ENCODE data around the gene MBL2. TPM values are rescaled to one million over a fixed set of nuclear protein-coding genes. Genes with fewer than 3 reads are reported as not detected.

Gene MBL2
- total and polyA plus RNA-seq, 10 of the 15 experiments (the other 5 are each of a cell fraction or from before 2014, with no cell fraction given): not detected

DNA sequence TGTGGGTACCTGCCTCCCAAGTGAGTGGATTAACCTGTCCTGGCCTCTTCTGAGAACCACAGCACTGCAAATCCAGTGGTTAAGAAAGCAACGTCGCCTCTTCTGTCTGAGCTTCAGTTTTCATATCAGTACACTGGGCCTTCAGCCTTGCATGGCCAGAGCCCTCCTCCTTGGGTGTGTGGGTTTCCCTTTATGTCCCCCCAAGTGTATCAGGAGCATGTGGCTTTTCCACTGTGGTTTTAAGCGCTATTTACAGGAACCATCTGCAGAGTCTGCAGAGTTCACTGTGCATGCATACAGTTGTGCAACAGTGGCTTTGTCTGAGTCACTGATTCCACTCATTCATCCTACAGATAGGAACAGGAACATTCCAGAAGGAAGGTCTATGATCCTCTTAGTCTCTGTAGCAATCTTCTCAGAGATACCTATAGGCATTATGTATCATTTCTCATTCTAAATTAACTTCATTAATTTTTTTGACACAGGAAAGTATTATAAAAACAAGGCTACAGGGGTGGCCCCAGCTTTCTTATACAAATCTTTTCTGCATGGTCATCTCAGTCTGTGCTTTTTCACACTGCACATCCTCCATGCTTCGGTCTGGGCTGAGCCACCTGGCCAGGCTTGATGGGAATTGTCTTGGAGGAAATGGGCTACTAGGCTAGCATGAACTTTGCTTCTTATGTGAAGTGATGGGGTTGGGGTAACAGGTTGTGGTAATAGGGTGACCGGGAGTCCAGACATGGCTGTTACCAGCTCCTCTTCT lies 17.1 kb downstream of the MBL2 start:
- Histone ChIP-seq H3K27me3 (replicated peaks in 1 of 2; ENCODE audit: control insufficient read depth in 2 of 2, insufficient read depth in 2 of 2, low read length in 1 of 2) (no peaks in the 10 kb centered on the region), H3K4me2 (ENCODE audit: control insufficient read depth, insufficient read depth) (no peak overlapping the region), H3K27ac (ENCODE audit: control insufficient read depth, insufficient read depth) (no peak overlapping the region), H3K4me1 (ENCODE audit: control insufficient read depth, insufficient read depth, low read length) (no peaks in the 10 kb centered on the region), H3K9ac (ENCODE audit: control insufficient read depth, insufficient read depth, low read length) (no peak overlapping the region), H3K36me3 (ENCODE audit: control insufficient read depth in 2 of 2, insufficient read depth in 2 of 2, low read length in 1 of 2) (no peaks in the 10 kb centered on the region), H3K9me3 (replicated peaks; ENCODE audit: control insufficient read depth, insufficient read depth, low read length) (no peaks in the 10 kb centered on the region), H3K4me3 (no peak overlapping the region), H4K20me1 (ENCODE audit: control insufficient read depth, insufficient read depth) (no peaks in the 10 kb centered on the region), H2AFZ (ENCODE audit: control insufficient read depth, low read depth, low read length) (no peak overlapping the region), H3K79me2 (ENCODE audit: control insufficient read depth, insufficient read depth, low read length) (no peaks in the 10 kb centered on the region)
- ChIA-PET CTCF (interaction anchor here (1.4 kb wide), 1 partner anchor 112 kb away, joined by 3 read pairs; no protein-coding TSS in a partner anchor), POLR2A (no interaction called here), RAD21 (ENCODE audit: unreplicated experiment) (no interaction called here), SMC1A (ENCODE audit: uncharacterized antibody, unreplicated experiment) (interaction anchor here (1.6 kb wide), 1 partner anchor 10 kb away, joined by 3 read pairs; no protein-coding TSS in a partner anchor)
- in situ Hi-C loops (cut with MboI): no loop called here
- no TSS peak for BruUV-seq (replicated peaks)
- no peak for TF ChIP-seq IKZF2 (IDR thresholded peaks at IDR 0.05)
- TF ChIP-seq, protein P1, sequence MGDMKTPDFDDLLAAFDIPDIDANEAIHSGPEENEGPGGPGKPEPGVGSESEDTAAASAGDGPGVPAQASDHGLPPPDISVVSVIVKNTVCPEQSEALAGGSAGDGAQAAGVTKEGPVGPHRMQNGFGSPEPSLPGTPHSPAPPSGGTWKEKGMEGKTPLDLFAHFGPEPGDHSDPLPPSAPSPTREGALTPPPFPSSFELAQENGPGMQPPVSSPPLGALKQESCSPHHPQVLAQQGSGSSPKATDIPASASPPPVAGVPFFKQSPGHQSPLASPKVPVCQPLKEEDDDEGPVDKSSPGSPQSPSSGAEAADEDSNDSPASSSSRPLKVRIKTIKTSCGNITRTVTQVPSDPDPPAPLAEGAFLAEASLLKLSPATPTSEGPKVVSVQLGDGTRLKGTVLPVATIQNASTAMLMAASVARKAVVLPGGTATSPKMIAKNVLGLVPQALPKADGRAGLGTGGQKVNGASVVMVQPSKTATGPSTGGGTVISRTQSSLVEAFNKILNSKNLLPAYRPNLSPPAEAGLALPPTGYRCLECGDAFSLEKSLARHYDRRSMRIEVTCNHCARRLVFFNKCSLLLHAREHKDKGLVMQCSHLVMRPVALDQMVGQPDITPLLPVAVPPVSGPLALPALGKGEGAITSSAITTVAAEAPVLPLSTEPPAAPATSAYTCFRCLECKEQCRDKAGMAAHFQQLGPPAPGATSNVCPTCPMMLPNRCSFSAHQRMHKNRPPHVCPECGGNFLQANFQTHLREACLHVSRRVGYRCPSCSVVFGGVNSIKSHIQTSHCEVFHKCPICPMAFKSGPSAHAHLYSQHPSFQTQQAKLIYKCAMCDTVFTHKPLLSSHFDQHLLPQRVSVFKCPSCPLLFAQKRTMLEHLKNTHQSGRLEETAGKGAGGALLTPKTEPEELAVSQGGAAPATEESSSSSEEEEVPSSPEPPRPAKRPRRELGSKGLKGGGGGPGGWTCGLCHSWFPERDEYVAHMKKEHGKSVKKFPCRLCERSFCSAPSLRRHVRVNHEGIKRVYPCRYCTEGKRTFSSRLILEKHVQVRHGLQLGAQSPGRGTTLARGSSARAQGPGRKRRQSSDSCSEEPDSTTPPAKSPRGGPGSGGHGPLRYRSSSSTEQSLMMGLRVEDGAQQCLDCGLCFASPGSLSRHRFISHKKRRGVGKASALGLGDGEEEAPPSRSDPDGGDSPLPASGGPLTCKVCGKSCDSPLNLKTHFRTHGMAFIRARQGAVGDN (IDR thresholded peaks at IDR 0.05): no peak
- TF ChIP-seq JUND (IDR thresholded peaks at IDR 0.05; ENCODE audit: low read depth, low read length): no peak
- no peak for TF ChIP-seq RCOR1 (conservative IDR thresholded peaks at IDR 0.05; ENCODE audit: low read depth, low read length)
- TF ChIP-seq TCF7 (IDR thresholded peaks at IDR 0.05; ENCODE audit: borderline replicate concordance): no peak
- TF ChIP-seq NR2C1 (IDR thresholded peaks at IDR 0.05): no peak
- no peak for TF ChIP-seq FOXK2 (IDR thresholded peaks at IDR 0.05)
- TF ChIP-seq BCL11A (IDR thresholded peaks at IDR 0.05; ENCODE audit: low read depth, low read length): no peak
- no peak for ATAC-seq
- no peak for DNase-seq (ENCODE audit: low read depth, low spot score)
- FAIRE-seq: no peak
- intact Hi-C loops (cut with micrococcal nuclease; ENCODE audit: unreplicated experiment): no loop called here
- 8% methylated on average over 5 of the region's 5 CpGs for WGBS (ENCODE audit: insufficient coverage, insufficient replicate concordance, low lambda C conversion rate, missing lambda C conversion rate)

All from GM12878 (cell line).